Activated CD4-positive, alpha-beta T cell treated with anti-CD3 and anti-CD28 coated beads, Interleukin-2, amount 50 U/mL, for 4 hours (primary cell): Measurements from ENCODE around the gene LCAT.

Experiments
- DNase-seq, 2 experiments: peaks; one replicate each; pipeline ENCODE4 v3.0.0-alpha.2; 2020

Gene LCAT

GRCh38 chr16:67968400-67969253 lies 24.7 kb upstream of the LCAT start, which contains the start of gene SLC12A4:
SLC12A4 (minus strand) TSS chr16:67968637; CDS start chr16:67968553, 84 bp downstream.
- peak; percentile 67 to 69 for DNase-seq

GRCh38 chr16:67967958-67968399 lies 24.1 kb upstream of the LCAT start:
- no peak for DNase-seq

DNA sequence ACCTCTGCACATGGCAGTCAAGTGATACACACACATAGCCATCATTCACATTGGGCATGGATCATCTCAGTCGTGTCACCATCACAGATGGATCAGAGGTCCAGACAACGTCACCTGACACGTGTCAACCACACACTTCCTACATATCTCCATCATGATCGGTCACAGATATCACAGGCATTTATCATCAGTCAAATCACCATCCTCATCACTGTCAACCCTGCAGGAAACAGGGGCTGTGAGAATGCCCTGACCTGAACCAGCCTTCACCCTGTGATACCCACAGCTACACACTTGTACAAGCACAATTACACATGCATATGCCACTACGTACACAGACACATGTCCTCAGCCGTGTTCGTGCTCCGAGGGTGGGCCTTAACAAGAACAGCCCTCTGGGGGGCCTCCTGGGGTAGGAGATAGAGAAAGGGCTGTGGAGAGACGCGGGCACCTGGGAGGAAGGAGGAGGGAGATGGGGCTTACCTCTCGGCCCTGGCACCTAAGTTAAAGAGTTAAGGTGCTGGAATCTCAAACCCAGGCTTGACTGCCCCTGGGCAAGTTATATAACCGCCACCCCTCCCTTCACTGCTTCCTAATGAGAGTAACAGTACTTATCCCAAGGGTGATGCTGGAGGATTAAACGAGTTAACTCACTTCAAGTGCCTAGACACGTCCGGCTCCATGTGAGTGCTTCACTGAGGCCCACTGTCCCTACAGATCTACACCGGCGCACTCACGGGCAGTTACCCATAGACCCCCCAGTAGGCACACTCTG lies 23.4 kb upstream of the LCAT start:
- DNase-seq, result no peak

- DNase-seq, result no peak
Measured at GRCh38 chr16:67966549-67967182, 22.7 kb upstream of the LCAT start.

DNA sequence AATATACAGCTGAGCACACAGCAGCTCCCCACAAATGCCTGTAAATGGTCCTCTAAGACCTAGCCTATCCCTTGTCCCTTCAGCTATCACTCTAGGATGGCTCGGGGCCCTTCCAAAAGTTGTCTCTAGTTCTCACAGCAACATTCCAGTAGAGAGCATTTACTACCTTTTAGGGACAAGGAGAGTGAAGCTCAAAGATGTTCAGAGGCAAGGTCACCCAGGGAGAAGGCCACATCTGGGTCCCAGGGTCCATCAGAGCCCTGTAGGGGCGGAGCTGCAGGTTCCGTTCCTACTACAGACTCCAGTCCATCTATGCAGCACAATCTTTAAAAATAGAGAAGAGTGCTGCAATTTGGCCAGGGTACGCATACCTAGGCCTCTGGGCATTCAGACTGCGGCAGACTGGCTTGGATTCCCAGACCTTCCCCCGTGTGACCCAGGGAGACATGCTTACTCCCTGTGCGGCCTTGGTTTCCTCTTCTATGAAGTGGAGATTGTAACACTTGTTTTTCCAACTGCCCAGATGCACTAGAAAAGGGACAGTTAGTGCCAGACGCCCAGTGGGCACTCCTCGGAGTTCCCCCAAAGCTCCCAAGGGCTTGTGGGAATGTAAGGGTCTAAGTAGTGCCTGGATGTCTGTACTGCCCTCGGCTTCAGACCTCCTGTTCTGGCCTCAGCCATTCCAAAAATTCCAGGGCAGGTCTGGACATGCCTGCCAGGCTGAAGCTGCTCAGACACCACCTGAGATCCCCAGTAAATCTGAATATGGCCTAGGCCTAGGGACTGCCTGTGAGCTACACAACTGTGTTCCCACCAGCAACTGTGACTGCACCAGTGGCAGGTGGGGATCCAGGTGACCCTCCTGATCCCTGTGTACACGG lies 22.0 kb upstream of the LCAT start:
- DNase-seq, result no peak

DNA sequence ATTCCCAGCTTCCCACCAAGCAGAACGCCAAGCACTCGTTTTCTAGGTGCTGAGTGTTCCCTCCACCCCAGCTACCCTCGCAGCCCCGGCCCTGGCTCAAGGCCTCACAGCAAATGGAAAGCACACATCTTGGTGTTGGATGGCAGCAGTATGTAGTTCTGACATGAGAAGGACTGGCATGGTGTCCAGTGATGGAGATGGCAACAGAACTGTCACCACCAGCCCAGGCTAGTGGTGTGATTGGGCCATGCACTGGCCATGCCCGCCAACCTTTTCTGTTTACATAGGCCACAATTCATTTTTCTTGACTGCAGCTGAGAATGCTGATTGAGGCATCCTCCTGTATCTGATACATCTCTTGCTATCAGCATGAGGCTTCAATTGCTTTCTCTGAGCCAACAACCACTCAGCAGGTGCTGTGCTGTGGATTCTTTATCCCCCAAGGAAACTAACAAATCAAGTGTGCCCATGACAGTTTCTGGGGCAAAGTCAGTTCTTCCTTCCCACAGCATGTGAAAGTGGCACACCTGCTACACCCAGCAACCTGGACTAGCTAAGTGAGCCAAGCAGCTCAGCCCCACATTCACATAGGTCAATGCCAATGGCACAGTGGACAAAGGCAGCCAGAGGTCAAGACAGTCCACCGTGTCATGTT lies 20.7 kb upstream of the LCAT start:
- DNase-seq, result no peak

DNA sequence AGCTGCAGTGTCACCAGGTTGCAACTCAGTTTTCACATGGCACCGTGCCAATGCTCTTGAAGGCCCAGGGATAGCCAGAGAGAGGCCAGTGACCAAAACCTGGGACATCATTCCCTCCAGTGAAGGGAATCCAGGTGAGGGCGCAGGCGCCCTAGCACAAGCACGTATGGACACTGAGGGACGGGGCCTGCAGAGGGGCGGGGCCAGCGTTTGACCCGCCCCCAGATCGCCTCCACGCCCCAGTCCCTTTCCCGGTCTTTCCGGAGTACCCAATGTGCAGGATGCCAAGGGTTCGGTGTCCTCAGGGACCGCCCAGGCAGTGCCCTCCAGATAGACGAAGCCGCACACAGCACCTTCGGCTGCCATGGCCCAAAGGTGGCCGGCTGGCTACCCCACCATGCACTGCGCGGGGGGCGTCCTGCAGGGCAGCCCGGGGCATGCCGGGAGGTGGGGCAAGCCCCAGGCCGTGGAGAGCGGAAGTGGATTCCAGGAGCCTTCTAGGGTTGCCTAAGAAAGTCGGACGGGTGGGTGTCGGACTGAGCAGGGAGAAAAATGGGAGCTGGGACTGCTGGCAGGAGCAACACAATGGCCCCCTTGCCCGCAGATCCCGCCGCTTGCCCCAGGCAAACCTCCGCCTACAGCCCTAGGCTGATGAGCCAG lies 19.9 kb upstream of the LCAT start:
- DNase-seq, result no peak

DNA sequence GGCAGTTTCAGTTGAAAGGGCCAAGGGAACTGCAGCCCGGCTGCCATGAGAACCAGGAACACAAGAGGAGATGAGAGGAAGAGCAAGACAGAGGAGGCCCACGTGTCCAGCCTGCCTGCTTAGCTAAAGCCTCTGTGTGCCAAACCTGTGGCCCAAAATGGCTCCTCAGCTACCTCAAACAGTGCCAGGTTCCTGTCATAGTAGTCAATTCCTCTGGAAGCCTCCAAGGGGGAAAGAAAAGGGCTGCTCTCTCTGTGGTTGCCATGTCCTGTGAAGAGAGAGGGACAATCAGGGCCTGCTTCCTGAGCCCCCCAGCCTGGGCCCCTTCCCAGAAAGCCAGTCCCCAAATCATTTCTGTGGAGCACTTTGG lies 19.4 kb upstream of the LCAT start:
- DNase-seq, result no peak

DNA sequence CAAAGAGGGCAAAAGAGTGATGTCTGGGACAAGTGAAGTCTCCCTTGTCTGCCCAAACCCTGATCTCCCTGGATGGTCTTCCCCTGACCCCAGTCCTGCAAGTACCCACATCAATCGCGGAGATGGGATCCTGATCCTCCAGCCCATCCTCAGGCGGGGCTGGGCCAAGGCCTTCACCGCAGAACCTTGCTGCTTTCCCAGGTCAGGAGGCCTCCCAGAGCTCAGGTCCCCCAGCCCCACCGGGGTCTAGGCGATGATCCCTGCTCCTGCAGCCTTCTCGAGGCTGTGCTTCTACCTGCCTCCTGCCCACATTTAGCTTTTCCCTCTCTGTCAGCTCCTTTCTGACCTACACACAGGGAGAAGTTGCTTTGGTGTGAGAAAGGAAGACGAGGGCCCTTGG lies 18.2 kb upstream of the LCAT start:
- no peak for DNase-seq

DNA sequence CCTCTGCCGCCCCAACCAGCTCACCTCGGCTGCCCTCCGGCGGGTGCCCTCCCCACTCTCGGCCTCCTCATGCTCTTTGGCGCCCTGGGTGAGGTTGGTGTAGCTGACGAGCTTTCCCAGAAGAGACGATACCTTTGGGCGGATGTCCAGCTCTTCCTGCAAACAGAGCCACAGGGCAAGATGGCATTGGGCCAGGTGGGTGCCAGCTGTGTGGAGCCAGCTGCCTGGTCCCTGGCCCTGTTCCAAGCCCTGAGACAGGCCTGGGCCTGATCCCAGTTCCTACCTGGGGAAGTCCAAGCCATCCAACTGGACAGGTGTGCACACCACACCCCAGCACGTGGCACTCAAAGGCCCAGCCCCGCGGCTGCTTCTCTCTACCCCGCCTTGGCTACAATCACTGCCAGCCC lies 17.6 kb upstream of the LCAT start:
- no peak for DNase-seq

GRCh38 chr16:67959536-67960329 lies 15.8 kb upstream of the LCAT start:
- DNase-seq, result no peak

DNA sequence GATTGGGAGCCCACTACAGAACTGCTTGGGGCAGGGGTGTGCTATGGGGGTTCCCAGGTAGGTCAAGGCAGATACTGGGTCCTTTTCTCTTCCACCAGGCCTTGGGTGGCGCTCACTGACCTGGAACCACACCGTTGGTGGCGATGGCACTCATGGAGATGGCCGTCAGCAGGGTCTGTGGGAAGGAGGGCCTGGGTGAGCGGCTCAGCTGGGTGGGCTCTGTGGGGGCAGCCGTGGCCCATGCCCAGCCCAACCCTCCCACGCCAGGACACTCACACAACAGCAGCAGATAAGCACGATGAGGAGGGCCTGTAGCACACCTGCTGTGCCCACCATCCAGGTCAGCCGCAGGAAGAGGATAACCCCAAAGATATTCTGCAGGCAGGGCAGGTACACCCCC lies 13.7 kb upstream of the LCAT start:
- no peak for DNase-seq

- DNase-seq, result no peak
Measured at GRCh38 chr16:67954421-67955196, 10.7 kb upstream of the LCAT start.

GRCh38 chr16:67953641-67954375 lies 9.9 kb upstream of the LCAT start:
- DNase-seq, result no peak

DNA sequence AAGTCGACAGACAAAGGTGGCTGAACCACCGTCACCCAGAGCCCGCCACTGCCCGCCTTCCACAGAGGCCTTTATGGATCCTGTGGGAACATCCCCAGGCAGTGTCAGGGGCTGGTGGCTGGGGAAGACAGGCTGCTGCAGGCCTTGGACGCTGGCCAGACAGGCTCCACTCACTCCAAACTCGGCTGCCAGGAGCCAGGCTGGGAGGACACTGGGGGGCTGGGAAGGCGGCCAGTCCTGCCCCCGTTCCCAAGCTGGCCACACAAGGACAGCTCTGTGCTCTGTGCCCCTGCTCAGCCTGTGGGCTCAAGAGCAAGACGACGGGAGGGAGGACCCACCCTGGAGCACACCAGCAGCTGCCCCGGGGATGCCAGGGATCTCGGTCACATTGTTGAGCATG lies 7.6 kb upstream of the LCAT start:
- DNase-seq, result no peak

DNA sequence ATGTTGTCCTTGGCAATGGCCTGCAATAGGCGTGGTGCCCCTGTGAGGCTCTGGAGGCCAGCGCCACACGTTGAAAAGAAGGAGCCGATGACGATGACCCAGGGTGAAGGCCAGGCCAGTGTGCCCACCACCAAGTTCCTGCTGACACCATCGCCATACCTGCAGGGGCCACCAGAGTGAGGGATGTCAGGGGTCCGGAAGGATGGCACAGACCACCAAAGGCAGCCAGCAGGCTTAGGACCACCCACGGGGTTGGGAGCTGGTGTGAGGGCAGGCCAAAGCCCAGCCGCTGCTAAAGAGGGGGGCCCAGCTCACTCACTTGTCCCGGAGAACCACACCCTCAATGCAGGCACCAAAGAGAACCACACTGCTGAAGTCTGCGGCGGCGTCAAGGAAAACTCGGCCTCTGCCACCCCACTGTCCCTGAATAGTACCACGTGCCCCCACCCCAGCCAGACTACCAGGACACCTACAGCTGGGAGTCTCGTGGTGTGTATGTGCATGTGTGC lies 6.5 kb upstream of the LCAT start:
- DNase-seq, result no peak

GRCh38 chr16:67949645-67950044 lies 5.7 kb upstream of the LCAT start:
- no peak for DNase-seq

GRCh38 chr16:67948015-67948414 lies 4.1 kb upstream of the LCAT start:
- DNase-seq, result no peak
